Esophagus (tissue), 2 donors: ENCODE measurements around the gene MPHOSPH9. TPM values are rescaled to one million over a fixed set of nuclear protein-coding genes. Genes with fewer than 3 reads are reported as not detected.

Experiments
- H3K27ac ChIP-seq, 2 donors: one replicate each; pipeline ENCODE4 v1.5.1; 2013; ENCODE audit warnings: low read depth in 2 of 2, mild to moderate bottlenecking in 2 of 2, inconsistent platforms in 1 of 2, low read length in 1 of 2, moderate library complexity in 1 of 2
- H3K27me3 ChIP-seq, 2 donors: one replicate each; pipeline ENCODE4 v1.6.1; 2013; ENCODE audit warnings: low read length in 2 of 2, control low read depth in 1 of 2, mild to moderate bottlenecking in 1 of 2; ENCODE audit not compliant: insufficient read depth in 2 of 2, control insufficient read depth in 1 of 2
- H3K36me3 ChIP-seq, 2 donors: one replicate each; pipeline ENCODE4 v1.6.1; 2013; ENCODE audit warnings: low read length in 1 of 2; ENCODE audit not compliant: control insufficient read depth in 2 of 2, insufficient read depth in 2 of 2
- H3K4me1 ChIP-seq, 2 donors: one replicate each; pipeline ENCODE4 v1.6.1; 2013; ENCODE audit warnings: low read length in 1 of 2; ENCODE audit not compliant: control insufficient read depth in 2 of 2, insufficient read depth in 2 of 2
- H3K4me3 ChIP-seq, 2 donors: one replicate each; pipeline ENCODE4 v1.5.1; 2013; ENCODE audit warnings: low read length in 2 of 2, mild to moderate bottlenecking in 2 of 2, low read depth in 1 of 2, moderate library complexity in 1 of 2
- H3K9me3 ChIP-seq, 2 donors: one replicate each; pipeline ENCODE4 v1.6.1; 2013; ENCODE audit warnings: mild to moderate bottlenecking in 2 of 2, low read depth in 1 of 2, low read length in 1 of 2, moderate library complexity in 1 of 2; ENCODE audit not compliant: control insufficient read depth in 2 of 2, insufficient read depth in 1 of 2
- WGBS, 2 donors: extraction: QIAGEN DNeasy Blood & Tissue Kit; methylation state at CpG; one replicate each; pipeline ENCODE4 v1.1.7; 2013; 5-methylcytosine and 5-hydroxymethylcytosine counted together
- polyA plus RNA-seq, 2 donors: library from polyadenylated mRNA; stranded (reverse); fragments of 200-250 nt; gene quantifications; one replicate each; pipeline ENCODE4 v1.2.3, GENCODE V29; 2013
- donor health status: healthy with polysubstance abuse.
- donor health status: Bipolar disorder and iron deficiency.

MPHOSPH9 gene, protein sequence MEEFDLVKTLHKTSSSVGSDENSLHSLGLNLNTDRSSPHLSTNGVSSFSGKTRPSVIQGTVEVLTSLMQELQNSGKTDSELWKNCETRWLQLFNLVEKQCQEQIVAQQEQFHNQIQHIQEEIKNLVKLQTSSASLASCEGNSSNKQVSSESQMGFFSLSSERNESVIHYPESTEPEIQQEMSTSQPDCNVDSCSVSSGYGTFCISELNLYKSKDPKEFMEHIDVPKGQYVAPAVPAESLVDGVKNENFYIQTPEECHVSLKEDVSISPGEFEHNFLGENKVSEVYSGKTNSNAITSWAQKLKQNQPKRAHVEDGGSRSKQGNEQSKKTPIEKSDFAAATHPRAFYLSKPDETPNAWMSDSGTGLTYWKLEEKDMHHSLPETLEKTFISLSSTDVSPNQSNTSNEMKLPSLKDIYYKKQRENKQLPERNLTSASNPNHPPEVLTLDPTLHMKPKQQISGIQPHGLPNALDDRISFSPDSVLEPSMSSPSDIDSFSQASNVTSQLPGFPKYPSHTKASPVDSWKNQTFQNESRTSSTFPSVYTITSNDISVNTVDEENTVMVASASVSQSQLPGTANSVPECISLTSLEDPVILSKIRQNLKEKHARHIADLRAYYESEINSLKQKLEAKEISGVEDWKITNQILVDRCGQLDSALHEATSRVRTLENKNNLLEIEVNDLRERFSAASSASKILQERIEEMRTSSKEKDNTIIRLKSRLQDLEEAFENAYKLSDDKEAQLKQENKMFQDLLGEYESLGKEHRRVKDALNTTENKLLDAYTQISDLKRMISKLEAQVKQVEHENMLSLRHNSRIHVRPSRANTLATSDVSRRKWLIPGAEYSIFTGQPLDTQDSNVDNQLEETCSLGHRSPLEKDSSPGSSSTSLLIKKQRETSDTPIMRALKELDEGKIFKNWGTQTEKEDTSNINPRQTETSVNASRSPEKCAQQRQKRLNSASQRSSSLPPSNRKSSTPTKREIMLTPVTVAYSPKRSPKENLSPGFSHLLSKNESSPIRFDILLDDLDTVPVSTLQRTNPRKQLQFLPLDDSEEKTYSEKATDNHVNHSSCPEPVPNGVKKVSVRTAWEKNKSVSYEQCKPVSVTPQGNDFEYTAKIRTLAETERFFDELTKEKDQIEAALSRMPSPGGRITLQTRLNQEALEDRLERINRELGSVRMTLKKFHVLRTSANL
- 1 to 10 TPM; 3.9 to 4.0 TPM for polyA plus RNA-seq

DNA sequence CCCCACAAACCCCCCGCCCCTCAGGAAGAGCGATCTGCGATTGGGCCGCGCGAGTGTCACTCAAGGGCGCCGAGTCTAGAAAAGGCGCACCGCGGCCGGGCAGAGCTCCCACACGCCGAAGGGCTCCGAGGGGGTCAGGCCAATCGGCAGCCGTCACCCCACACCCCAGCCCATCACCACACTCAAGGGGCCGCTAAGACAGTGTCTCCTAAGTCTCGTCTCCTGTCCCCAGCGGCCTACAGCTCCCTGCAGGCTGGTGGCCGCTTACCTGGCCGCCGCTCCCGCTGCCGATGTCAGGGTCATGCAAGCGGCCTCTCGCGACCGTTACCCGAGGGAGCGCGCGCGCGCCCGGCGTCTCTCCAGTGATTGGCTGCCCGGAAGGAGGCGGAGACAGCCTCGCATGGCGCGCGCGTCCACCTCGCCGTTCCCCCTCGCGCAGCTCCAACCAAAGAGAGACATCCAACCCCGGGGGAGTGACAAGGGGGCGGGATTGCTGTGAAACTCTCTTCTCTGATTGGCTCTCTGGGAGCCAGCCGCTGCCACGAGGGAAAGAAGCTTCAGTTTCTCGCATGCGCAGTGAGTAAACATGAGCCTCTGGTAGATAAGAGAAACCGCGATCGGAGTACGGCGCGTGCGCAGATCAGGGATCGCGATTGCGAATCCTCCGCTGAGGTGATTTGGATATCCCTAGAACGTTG, at the start of gene MPHOSPH9, which contains the start of gene MTRFR:
Gene MPHOSPH9 (minus strand): TSS at position 335 of the 698 bp plus-strand sequence. CDS start 2,777 bp downstream, outside the sequence.
Gene MTRFR (plus strand): TSS at position 630 of the 698 bp plus-strand sequence. CDS start 20,239 bp downstream, outside the sequence.
- H3K27me3 ChIP-seq = no peaks in the 10 kb centered on the region
- 0% methylated on average over 66 of the region's 66 CpGs for WGBS, 2 donors
- no peaks in the 10 kb centered on the region for H3K9me3 ChIP-seq
- H3K4me3 ChIP-seq = peak within 1 kb of the TSS; percentile 81 to 82
- H3K27ac ChIP-seq = peak within 1 kb of the TSS; percentile 95 to 96
- no peaks in the 10 kb centered on the region for H3K36me3 ChIP-seq
- peaks cover 0 to 4% of the 10 kb centered on the region in 2 donors for H3K4me1 ChIP-seq

DNA sequence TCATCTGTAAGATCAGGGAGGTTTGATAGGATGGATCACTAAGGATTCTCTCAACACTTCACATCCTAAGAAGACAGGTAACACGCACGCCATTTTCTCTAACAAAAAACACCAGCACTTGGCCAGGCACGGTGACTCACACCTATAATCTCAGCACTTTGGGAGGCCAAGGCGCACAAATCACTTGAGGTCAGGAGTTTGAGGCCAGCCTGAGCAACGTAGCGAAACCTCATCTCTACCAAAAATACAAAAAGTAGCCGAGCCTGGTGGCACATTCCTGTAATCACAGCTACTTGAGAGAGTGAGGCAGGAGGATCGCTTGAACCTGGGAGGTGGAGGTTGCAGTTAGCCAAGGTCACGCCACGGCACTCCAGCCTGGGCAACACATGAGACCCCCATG, 49.2 kb upstream of the MPHOSPH9 start:
- Histone ChIP-seq H3K9me3 (no peaks in the 10 kb centered on the region), H3K4me1 (no peaks in the 10 kb centered on the region), H3K27me3 (no peaks in the 10 kb centered on the region), H3K27ac (no peak overlapping the region), H3K36me3 (no peaks in the 10 kb centered on the region), H3K4me3 (no peak overlapping the region)
- 90 to 91% methylated on average over 10 of the region's 10 CpGs for WGBS, 2 donors

DNA sequence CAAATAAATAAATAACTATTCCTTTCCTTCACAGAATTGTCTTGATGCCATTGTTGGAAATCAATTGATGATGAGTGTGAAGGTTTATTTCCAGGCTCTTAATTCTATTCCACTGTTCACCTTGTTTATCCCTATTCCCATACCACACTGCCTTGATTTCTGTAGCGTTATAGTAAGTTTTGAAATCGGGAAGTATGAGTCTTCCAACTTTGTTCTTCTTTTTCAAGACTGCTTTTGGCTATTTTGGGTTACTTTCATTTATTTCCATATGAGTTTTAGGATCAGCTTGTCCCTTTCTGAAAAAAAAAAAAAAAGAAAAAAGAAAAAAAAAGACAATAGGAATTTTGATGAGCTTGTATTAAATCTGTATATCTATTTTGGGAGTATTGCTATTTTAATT, 48.0 kb upstream of the MPHOSPH9 start:
- Histone ChIP-seq H3K36me3 (no peaks in the 10 kb centered on the region), H3K4me3 (no peak overlapping the region), H3K27ac (no peak overlapping the region), H3K27me3 (no peaks in the 10 kb centered on the region), H3K9me3 (no peaks in the 10 kb centered on the region), H3K4me1 (no peaks in the 10 kb centered on the region)
- WGBS, 2 donors = 89 to 91% methylated on average over 2 of the region's 2 CpGs

DNA sequence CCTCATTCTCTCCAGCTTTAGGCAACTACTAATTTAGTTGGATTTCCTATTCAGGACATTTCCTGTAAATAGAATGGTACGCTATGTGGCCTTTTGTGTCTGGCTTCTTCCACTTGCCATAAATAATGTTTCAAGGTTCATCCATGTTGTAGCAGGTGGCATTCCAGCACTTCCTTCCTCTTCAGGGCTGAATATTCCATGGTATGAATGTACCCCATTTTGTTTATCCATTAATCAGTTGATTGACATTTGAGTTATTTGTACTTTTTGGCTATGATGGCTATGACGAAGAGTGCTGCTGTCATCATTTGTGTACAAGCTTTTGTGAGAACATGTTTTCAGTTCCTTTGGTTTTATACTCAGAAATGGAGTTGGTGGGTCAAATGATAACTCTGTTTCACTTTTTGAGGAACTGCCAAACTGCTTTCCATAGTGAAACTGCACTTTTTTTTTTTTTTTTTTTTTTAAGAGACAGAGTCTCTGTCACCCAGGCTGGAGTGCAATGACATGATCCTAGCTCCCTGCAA, 45.2 kb upstream of the MPHOSPH9 start:
- WGBS, 2 donors = 65 to 69% methylated on average over 2 of the region's 2 CpGs
- H3K36me3 ChIP-seq = no peaks in the 10 kb centered on the region
- no peaks in the 10 kb centered on the region for H3K27me3 ChIP-seq
- H3K27ac ChIP-seq = no peak overlapping the region
- H3K9me3 ChIP-seq = no peaks in the 10 kb centered on the region
- no peaks in the 10 kb centered on the region for H3K4me1 ChIP-seq
- H3K4me3 ChIP-seq = no peak overlapping the region

DNA sequence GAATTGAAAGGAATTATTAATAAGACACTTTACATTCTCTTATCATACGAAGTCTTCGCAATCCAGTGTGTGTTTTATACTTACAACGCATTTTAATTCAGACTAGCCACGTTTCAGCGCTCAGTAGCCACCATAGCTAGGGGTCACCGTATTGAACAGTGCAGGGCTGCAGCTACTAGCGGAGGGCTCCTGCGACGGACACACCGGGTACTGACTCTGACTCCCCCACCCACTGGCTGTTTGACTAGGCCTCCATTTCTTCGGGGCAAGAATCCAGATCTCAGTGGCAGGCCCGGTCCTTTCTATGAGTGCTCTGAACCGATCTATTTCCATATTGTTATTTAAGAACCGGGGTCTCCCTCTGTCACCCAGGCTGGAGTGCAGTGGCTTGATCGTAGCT, 40.2 kb upstream of the MPHOSPH9 start:
- Histone ChIP-seq H3K9me3 (no peaks in the 10 kb centered on the region), H3K27ac (no peak overlapping the region), H3K27me3 (no peaks in the 10 kb centered on the region), H3K36me3 (no peaks in the 10 kb centered on the region), H3K4me1 (peaks cover 0 to 14% of the 10 kb centered on the region in 2 donors), H3K4me3 (no peak overlapping the region)
- 86 to 89% methylated on average over 15 of the region's 15 CpGs for WGBS, 2 donors

DNA sequence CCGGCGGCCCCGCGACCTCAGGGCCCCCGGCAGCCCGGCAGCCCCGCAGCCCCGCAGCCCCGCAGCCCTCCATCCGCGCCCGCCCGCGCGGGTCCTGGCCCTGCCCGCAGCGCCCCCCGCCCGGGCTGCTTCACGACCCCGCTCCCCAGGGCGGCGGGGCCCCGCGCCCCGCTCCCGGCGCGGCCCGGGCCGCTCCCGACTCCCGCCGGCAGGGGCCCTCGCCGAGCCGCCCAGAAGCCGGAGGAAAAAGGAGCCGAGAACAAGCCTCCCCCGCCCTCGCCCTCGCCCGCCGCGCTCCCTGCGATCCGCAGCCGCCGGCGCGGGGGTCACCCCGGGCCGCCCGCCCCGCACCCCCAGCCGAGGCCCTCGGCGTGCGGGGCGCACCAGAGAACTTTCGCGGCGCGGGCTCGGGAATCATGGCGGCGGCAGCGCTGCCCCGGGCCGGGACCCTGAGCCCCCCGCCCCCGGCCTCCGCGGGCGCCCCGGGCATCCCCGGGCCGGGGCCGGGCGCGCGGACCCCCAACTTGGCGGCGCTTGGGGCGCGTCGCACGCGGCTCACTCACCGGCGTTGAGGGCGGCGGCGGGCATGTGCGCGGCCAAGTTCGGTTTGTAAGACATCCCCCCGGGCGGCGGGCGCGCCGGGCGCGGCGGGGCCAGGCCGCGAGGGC, 38.2 kb upstream of the MPHOSPH9 start:
- H3K9me3 ChIP-seq = no peaks in the 10 kb centered on the region
- H3K4me3 ChIP-seq = peak overlapping the region; percentile 66 to 96
- 1% methylated on average over 74 to 108 of the region's 108 CpGs for WGBS, 2 donors
- peaks cover 3 to 26% of the 10 kb centered on the region in 2 donors for H3K4me1 ChIP-seq
- peaks cover 0 to 14% of the 10 kb centered on the region in 2 donors for H3K36me3 ChIP-seq
- no peaks in the 10 kb centered on the region for H3K27me3 ChIP-seq
- peak overlapping the region; percentile 72 to 81 for H3K27ac ChIP-seq

DNA sequence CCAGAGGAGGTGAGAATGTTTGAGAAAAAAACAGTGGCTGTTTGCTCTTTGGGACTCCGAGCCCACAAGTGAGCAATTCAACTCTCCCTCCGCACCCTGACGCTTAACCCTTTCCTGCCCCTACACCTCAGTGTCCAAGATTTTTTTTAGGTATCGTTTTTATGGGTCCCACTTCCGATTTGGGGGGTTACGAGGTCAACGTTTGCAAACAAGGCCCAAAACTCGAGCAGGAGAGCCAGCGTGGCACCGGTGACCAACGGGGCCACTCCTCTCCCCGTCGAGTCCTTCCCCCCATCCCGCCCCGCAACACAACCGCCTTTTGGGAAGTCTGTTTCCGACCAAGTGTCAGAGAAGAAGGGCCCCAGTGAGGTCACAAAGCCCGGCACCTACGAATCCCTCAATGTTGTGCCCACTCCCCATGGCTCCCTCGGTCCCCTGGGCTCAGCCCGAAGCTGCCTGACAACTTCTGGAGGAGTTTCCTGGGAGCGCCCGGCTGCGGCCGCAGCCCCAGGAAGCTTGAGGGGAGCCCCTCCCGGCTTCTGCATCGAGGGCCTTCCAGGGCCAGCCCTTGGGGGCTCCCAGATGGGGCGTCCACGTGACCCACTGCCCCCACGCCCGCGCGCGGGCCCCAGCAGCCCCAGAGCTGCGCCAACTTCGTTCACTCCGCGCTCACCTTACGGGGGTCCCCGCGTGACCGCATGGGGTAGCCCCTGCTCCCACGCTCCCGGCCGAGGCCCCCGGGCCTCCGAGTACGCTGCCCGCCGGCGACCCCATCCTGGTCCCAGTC, 37.5 kb upstream of the MPHOSPH9 start:
- peaks cover 6 to 18% of the 10 kb centered on the region in 2 donors for H3K36me3 ChIP-seq
- H3K27me3 ChIP-seq = no peaks in the 10 kb centered on the region
- H3K27ac ChIP-seq = peak overlapping the region; percentile 74 to 81
- WGBS, 2 donors = 0 to 1% methylated on average over 42 to 51 of the region's 51 CpGs
- no peaks in the 10 kb centered on the region for H3K9me3 ChIP-seq
- H3K4me1 ChIP-seq = peaks cover 5 to 31% of the 10 kb centered on the region in 2 donors
- H3K4me3 ChIP-seq = peak overlapping the region; percentile 66 to 96

DNA sequence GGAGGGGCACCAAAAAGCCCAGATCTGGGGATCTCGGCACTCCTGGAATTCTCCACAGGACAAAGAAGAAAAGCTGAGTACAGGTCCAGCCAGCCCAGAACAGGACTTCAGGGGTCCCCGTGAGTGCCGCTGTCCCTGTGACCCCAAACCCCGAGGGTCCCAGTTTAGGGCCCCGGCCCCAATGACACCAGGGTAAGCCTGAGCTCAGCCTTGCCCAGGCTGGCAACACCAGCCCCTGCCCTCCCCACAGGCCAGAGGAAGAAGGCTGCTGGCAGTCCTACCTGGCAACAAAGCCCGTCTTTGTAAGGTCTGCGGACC, 36.9 kb upstream of the MPHOSPH9 start:
- no peaks in the 10 kb centered on the region for H3K9me3 ChIP-seq
- peaks cover 6 to 21% of the 10 kb centered on the region in 2 donors for H3K36me3 ChIP-seq
- peaks cover 5 to 31% of the 10 kb centered on the region in 2 donors for H3K4me1 ChIP-seq
- no peaks in the 10 kb centered on the region for H3K27me3 ChIP-seq
- H3K27ac ChIP-seq = peak overlapping the region; percentile 74 to 81
- peak overlapping the region; percentile 66 to 96 for H3K4me3 ChIP-seq
- 1 to 3% methylated on average over 7 of the region's 7 CpGs for WGBS, 2 donors
